NB4 (cell line): ENCODE data around the gene BOD1L2.

Source experiments
- DNase-seq: peaks from one replicate; pipeline ENCODE4 v3.0.0; 2010; ENCODE audit warnings: low read depth
- H3K4me3 ChIP-seq: one replicate; pipeline ENCODE4 v1.5.1; 2011; ENCODE audit warnings: mild to moderate bottlenecking, low read depth, low read length, moderate library complexity
- CTCF ChIP-seq: IDR thresholded peaks from one replicate; pipeline ENCODE4 v1.5.1; 2012; ENCODE audit warnings: low read depth, low read length
- MYC ChIP-seq: IDR thresholded peaks from 2 replicates; pipeline ENCODE4 v1.6.1; 2011; ENCODE audit warnings: low read depth, low read length
- POLR2A ChIP-seq: IDR thresholded peaks from 2 replicates; pipeline ENCODE4 v1.6.1; 2011; ENCODE audit warnings: mild to moderate bottlenecking; ENCODE audit not compliant: insufficient read length; ENCODE audit errors: extremely low read depth
- TF ChIP-seq, protein P1 (sequence below): IDR thresholded peaks from 2 replicates; pipeline ENCODE4 v1.6.1; 2011; ENCODE audit warnings: low read depth, low read length

Gene BOD1L2

DNA sequence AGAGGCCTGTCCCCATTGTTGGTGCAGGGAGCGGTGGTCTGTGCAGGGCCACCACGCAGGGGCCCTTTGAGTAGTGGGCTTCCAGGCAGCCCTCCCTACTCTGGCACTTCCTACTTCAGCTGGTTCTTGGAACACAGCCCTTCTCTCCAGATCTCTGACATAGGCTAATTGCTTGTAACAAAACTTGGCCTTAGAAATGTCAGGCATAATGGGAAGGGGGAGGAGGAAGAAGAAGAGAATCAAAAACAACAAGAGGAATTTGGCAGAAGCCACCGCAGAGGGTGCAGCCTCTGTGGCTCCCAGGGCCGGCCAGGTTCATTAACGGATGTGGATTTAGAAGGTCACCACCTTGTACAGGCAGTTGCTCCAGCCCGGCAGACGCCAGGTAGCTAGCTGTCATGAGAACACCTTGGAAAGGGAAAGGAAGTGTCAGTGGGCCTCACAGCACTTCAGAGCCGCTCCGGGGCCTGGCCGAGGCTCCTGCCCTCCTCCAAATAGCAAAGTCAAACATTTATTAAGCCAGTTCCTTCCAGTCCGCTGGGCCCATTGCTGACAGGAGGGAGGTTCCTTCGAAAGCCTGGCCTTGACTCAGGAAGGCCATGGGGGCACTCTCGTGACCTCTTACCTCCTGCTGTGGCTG, 7.4 kb downstream of the BOD1L2 start:
- DNase-seq: no peak
- TF ChIP-seq, protein P1, sequence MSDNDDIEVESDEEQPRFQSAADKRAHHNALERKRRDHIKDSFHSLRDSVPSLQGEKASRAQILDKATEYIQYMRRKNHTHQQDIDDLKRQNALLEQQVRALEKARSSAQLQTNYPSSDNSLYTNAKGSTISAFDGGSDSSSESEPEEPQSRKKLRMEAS: no peak
- no peak for TF ChIP-seq POLR2A
- no peak for TF ChIP-seq CTCF
- TF ChIP-seq MYC: no peak
- H3K4me3 ChIP-seq: no peak overlapping the region

- TF ChIP-seq POLR2A (no peak), MYC (no peak), CTCF (no peak)
- TF ChIP-seq, protein P1: no peak
- no peak overlapping the region for H3K4me3 ChIP-seq
- DNase-seq: no peak
Observed at GRCh38 chr18:57164401-57164800, 17.5 kb downstream of the BOD1L2 start.

- no peak for DNase-seq
- TF ChIP-seq MYC: no peak
- TF ChIP-seq, protein P1: no peak
- no peak overlapping the region for H3K4me3 ChIP-seq
Observed at GRCh38 chr18:57167617-57168308, 20.9 kb downstream of the BOD1L2 start.

- no peak overlapping the region for H3K4me3 ChIP-seq
- TF ChIP-seq MYC (no peak), POLR2A (no peak), CTCF (no peak)
- TF ChIP-seq, protein P1: no peak
- no peak for DNase-seq
Observed at GRCh38 chr18:57171026-57171425, 24.1 kb downstream of the BOD1L2 start.

GRCh38 chr18:57175532-57175931, 28.6 kb downstream of the BOD1L2 start:
- peak; percentile 22 for DNase-seq
- H3K4me3 ChIP-seq: no peak overlapping the region
- TF ChIP-seq POLR2A (no peak), CTCF (no peak), MYC (no peak)
- TF ChIP-seq, protein P1: no peak

DNA sequence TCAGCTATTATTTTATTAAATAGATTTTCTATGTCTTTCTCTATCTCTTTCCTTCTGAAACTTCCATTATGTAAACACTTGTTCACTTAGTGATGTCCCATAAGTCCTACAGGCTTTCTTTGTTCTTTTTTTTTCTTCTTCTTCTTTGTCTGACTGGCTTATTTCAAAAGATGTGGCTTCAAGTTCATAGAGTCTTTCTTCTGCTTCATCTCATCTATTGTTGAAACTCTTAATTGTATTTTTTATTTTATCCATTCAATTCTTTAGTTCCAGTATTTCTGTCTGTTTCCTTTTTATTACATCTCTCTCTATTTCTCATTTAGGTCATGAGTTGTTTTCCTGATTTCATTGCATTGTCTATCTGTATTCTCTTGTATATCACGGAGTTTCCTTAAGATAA, 38.5 kb downstream of the BOD1L2 start:
- H3K4me3 ChIP-seq: no peak overlapping the region
- TF ChIP-seq MYC (no peak), CTCF (no peak), POLR2A (no peak)
- TF ChIP-seq, protein P1: no peak
- no peak for DNase-seq
